ENCODE measurements around the gene AJAP1.

AJAP1 gene

DNA sequence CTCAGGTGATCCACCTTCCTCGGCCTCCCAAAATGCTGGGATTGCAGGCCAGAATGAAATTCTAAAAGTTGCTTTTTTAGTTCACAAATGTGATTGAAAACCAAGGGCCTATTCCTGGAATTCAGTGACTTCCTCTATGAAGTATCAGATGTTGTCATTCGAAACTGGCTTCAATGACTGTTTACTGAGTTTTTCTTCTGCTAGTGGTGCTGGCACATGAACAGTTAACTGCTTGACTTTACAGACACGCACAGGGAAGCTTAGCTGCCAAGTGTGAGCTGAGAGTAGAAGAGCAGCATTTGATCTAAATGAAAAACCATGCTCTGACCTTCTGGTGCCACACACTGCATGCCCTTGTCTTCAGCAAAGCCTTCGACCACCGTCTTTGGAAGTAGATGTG, 32.8 kb upstream of the AJAP1 start:
- no peaks in the 10 kb centered on the region for H3K4me1 ChIP-seq (ENCODE audit: insufficient read depth, low read length)
- no peaks in the 10 kb centered on the region for H3K27me3 ChIP-seq (ENCODE audit: insufficient read depth, low read length)

DNA sequence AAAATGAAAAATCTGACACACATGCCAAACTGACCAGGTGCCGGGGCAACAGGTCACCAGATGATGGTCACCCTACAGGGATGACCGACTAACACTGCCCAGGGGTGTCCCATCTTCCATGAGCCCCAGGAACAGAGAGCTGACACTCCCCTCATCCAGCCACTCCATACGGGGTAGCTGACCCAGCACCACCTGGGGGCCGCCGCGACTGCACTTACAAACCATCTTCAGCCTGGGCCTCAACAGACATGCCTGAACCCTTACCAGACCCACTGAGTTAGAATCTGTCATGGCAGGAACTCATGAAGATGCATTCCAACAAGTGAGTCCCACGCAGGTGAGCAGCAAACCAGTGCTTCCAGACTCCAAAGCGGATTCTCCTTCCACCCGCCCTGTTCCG, 31.6 kb upstream of the AJAP1 start:
- no peaks in the 10 kb centered on the region for H3K36me3 ChIP-seq (ENCODE audit: insufficient read depth, low read length)
- no peaks in the 10 kb centered on the region for H3K9me3 ChIP-seq (ENCODE audit: low read length)
- H3K4me3 ChIP-seq (ENCODE audit: low read length): no peak overlapping the region
- H3K27me3 ChIP-seq (ENCODE audit: insufficient read depth, low read length): no peaks in the 10 kb centered on the region
- H2AFZ ChIP-seq (ENCODE audit: low read depth, low read length): no peak overlapping the region
- H3K4me1 ChIP-seq (ENCODE audit: insufficient read depth, low read length): no peaks in the 10 kb centered on the region

More for the DNA sequence above, 32.8 kb upstream of the AJAP1 start:
- H3K4me3 ChIP-seq (ENCODE audit: low read length): no peak overlapping the region
- H2AFZ ChIP-seq (ENCODE audit: low read depth, low read length): no peak overlapping the region
- H3K9me3 ChIP-seq (ENCODE audit: low read length): no peaks in the 10 kb centered on the region
- no peaks in the 10 kb centered on the region for H3K36me3 ChIP-seq (ENCODE audit: insufficient read depth, low read length)

DNA sequence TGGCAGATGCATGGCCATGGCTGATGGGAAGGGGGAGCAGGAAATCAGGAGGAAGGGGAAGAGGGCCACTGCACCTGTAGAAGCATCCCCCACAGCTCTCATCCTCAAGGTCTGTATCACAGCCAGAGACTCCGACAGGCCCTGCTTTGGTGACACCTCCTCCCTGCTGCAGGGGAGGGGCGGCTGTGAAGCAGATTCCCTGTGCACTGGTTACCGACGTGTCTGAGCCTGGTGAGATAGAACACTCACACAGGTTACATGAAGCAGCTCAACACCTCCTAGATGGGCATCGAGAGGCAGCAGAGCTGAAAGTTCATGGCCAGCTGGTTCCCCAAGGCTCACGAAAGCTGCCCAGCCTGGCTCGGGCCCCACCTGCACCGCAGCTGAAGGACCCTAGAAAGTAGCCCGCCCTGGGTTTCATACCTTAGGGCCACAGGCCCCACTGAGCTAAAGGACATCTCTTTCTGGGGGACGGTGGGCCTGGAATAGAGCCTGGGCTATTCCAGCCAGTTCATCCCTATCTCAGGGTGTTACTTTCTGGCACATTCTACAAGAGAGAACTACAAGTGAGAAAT, 30.2 kb upstream of the AJAP1 start:
- Histone ChIP-seq H3K36me3 (ENCODE audit: insufficient read depth, low read length) (no peaks in the 10 kb centered on the region), H3K27me3 (ENCODE audit: insufficient read depth, low read length) (no peaks in the 10 kb centered on the region), H3K9me3 (ENCODE audit: low read length) (no peaks in the 10 kb centered on the region), H3K4me3 (ENCODE audit: low read length) (no peak overlapping the region), H3K4me1 (ENCODE audit: insufficient read depth, low read length) (no peaks in the 10 kb centered on the region), H2AFZ (ENCODE audit: low read depth, low read length) (no peak overlapping the region)

DNA sequence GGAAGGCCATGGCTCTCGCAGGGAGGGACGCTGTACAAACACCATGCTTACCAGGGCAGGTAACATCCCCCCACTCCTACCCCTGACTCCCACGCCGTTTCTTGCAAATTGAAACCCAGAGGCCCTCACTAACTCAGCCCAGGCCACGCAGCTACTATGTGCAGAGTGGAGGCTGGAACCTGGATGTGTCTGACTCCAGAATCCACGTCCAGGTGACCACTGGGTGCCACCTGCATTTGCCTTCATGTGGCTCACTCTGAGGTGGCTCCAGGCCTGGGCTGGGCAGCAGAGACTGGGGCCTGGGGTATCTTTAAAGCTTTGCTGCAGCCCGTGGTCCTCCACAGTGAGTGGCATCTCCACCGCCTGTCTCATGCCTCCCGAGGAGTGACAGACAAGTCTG, 29.6 kb upstream of the AJAP1 start:
- no peaks in the 10 kb centered on the region for H3K4me1 ChIP-seq (ENCODE audit: insufficient read depth, low read length)
- no peaks in the 10 kb centered on the region for H3K36me3 ChIP-seq (ENCODE audit: insufficient read depth, low read length)
- no peaks in the 10 kb centered on the region for H3K9me3 ChIP-seq (ENCODE audit: low read length)
- H3K27me3 ChIP-seq (ENCODE audit: insufficient read depth, low read length): no peaks in the 10 kb centered on the region
- H2AFZ ChIP-seq (ENCODE audit: low read depth, low read length): no peak overlapping the region
- H3K4me3 ChIP-seq (ENCODE audit: low read length): no peak overlapping the region

DNA sequence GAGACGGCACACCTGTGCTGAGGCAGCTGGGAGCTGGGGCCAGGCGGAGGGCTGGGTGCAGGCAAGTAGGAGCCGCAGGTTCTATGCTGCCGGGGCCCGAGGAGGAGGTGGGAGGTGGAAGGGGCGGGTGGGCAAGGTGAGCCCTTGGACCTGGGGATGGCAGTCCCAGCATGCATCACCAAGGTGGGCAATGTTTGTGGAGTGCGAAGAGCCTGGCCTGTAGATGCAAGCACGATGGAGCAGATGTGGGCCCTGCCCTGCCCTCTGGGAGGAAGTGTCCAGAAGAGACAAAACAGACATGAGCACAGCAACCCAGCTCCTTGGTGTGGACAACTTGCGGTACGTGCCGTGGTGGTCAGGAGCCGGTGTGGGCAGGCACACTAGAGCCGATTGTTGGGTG, 28.3 kb upstream of the AJAP1 start:
- H3K9me3 ChIP-seq (ENCODE audit: low read length): no peaks in the 10 kb centered on the region
- no peak overlapping the region for H3K4me3 ChIP-seq (ENCODE audit: low read length)
- H2AFZ ChIP-seq (ENCODE audit: low read depth, low read length): no peak overlapping the region

DNA sequence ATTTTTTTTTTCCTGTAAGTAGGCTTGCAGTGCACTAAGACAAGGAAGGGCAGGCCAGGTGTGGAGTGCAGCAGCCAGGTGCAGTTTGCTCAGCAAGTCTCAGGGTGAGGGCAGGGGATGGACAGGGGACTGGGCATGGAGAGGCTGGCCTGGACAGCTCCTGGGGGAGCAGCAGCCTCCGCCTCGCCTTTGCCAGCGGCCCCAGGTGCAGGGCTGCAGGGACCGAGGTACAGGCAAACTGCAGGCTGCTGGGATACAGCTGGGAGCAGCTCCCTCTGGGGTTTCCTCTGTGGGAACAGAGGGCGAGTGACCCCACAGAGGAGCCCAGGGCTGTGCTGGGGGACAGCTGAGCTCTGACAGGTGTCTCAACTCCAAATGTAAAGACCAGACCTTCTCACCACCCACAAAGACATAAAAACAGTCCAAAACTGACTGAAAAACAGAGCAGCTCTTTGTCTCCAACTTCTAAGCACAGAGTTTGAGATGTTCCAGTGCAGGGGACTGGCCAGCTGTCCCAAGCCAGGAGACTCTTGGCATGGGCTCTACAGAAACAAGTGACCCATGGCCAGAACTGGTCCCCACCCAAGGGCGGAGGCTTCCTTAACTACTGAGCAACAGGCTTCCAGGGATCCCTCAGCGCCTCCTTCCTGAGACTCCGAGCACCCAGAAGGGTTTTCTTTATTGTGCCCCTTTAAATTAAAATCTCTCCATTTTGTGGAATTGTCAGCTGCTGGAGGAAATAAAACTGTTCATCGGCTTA, 27.7 kb upstream of the AJAP1 start:
- H3K4me3 ChIP-seq (ENCODE audit: low read length): no peak overlapping the region
- H3K36me3 ChIP-seq (ENCODE audit: insufficient read depth, low read length): no peaks in the 10 kb centered on the region
- no peak overlapping the region for H2AFZ ChIP-seq (ENCODE audit: low read depth, low read length)
- no peaks in the 10 kb centered on the region for H3K27me3 ChIP-seq (ENCODE audit: insufficient read depth, low read length)
- H3K4me1 ChIP-seq (ENCODE audit: insufficient read depth, low read length): no peaks in the 10 kb centered on the region
- no peaks in the 10 kb centered on the region for H3K9me3 ChIP-seq (ENCODE audit: low read length)

More for the DNA sequence above, 28.3 kb upstream of the AJAP1 start:
- no peaks in the 10 kb centered on the region for H3K36me3 ChIP-seq (ENCODE audit: insufficient read depth, low read length)
- no peaks in the 10 kb centered on the region for H3K27me3 ChIP-seq (ENCODE audit: insufficient read depth, low read length)
- no peaks in the 10 kb centered on the region for H3K4me1 ChIP-seq (ENCODE audit: insufficient read depth, low read length)

DNA sequence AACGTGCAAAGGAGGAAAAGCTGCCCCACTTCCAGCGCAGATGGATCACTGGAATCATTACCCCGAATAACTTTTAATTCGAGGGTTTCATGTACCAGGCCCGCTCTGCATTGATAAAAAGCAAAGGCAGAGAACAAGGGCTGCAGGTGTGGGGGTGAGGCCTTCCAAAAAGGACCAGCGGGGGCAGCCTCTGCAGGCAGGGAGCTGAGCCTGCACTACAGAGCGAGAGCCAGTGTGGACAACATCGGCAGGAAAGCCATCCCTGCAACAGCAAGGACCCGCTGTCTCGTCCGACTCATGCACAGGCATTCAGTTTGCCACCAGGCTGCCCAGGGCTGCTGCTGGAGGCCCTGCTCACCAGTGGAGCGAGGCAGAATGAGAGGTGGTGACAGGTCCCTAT, 27.1 kb upstream of the AJAP1 start:
- H3K4me1 ChIP-seq (ENCODE audit: insufficient read depth, low read length): no peaks in the 10 kb centered on the region
- no peak overlapping the region for H3K4me3 ChIP-seq (ENCODE audit: low read length)
- H3K27me3 ChIP-seq (ENCODE audit: insufficient read depth, low read length): no peaks in the 10 kb centered on the region
- H2AFZ ChIP-seq (ENCODE audit: low read depth, low read length): no peak overlapping the region
- H3K36me3 ChIP-seq (ENCODE audit: insufficient read depth, low read length): no peaks in the 10 kb centered on the region
- H3K9me3 ChIP-seq (ENCODE audit: low read length): no peaks in the 10 kb centered on the region

DNA sequence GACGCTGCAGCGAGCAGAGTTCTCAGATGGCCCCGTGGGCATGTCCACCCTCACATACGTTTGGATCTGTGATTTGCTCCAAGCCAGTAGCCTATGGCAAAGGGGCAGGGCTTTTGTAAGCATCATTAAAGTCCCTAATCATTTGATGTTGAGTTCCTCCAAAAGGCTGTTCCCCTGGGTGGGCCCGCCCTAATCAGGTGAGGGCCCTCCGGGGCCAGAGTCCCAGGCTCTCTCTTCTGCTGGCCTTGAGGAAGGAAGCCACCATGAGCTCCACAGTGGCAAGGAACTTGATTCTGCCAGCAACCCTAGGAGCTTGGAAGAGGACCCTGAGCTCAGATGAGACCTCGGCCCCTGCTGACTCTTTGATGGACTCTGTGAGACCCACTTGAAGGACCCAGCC, 25.4 kb upstream of the AJAP1 start:
- H3K4me3 ChIP-seq (ENCODE audit: low read length): no peak overlapping the region
- H2AFZ ChIP-seq (ENCODE audit: low read depth, low read length): no peak overlapping the region
- H3K4me1 ChIP-seq (ENCODE audit: insufficient read depth, low read length): no peaks in the 10 kb centered on the region
- H3K27me3 ChIP-seq (ENCODE audit: insufficient read depth, low read length): no peaks in the 10 kb centered on the region
- H3K9me3 ChIP-seq (ENCODE audit: low read length): no peaks in the 10 kb centered on the region
- no peaks in the 10 kb centered on the region for H3K36me3 ChIP-seq (ENCODE audit: insufficient read depth, low read length)

DNA sequence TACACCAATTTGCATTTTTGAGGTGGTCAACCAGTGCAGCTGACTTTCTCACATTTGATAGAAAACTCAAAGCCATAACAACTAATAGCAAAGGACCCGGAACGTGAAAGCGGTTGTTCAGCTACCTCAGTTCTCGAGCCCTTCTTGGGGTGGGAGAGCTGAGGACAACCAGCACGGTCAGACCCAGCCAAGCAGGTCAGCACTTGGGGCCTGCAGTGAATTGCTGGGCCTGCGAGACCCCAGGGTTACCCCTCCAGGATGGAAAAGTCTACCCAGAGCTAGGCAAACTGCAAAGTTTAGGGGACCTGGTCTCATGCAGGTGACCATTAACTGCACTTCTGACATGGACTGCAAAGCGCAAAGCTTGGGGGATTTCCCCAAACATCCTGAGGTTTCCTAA, 23.8 kb upstream of the AJAP1 start:
- H3K36me3 ChIP-seq (ENCODE audit: insufficient read depth, low read length): no peaks in the 10 kb centered on the region
- H3K9me3 ChIP-seq (ENCODE audit: low read length): no peaks in the 10 kb centered on the region
- H2AFZ ChIP-seq (ENCODE audit: low read depth, low read length): no peak overlapping the region
- H3K4me1 ChIP-seq (ENCODE audit: insufficient read depth, low read length): no peaks in the 10 kb centered on the region
- no peak overlapping the region for H3K4me3 ChIP-seq (ENCODE audit: low read length)
- no peaks in the 10 kb centered on the region for H3K27me3 ChIP-seq (ENCODE audit: insufficient read depth, low read length)

DNA sequence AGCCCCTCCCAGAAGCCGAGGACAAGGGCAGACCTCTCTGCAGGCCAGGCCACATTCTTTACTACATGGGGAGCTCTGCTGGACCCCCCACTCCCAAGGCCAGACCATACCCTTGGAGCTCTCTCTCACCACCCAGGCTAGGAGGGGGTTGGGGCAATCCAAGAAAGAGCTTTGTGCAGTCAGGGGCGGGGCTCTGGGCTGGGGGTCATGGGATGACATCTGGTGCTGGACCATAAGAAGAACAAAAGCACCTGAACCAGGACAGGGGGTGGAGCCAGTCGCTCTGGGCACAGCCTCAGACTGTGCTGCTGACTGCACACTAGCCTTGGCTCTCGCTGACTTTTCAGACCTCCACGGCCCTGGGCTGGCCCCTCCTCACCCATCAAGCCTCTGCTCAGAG, 23.1 kb upstream of the AJAP1 start:
- Histone ChIP-seq H3K27me3 (ENCODE audit: insufficient read depth, low read length) (peaks cover 4% of the 10 kb centered on the region), H3K36me3 (ENCODE audit: insufficient read depth, low read length) (no peaks in the 10 kb centered on the region), H2AFZ (ENCODE audit: low read depth, low read length) (no peak overlapping the region), H3K4me1 (ENCODE audit: insufficient read depth, low read length) (no peaks in the 10 kb centered on the region), H3K9me3 (ENCODE audit: low read length) (no peaks in the 10 kb centered on the region), H3K4me3 (ENCODE audit: low read length) (no peak overlapping the region)

DNA sequence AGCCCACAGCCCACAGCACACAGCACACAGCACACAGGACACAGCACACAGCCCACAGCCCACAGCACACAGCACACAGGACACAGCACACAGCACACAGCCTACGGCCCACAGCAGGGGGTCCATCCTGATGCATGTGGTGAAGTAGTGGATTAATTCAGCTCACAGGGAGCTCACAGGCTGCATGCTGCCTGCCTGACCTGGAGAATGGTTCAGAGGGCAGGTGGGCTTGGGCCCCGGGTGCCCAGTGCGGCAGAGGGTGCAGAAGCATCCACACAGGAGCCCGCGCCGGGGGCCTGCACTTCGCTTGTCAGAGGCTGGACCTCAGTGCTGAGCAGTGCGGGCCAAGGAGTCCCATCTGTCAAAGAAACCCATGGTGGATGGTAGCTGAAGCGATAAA, 21.1 kb upstream of the AJAP1 start:
- H3K4me3 ChIP-seq (ENCODE audit: low read length): no peak overlapping the region
- no peaks in the 10 kb centered on the region for H3K9me3 ChIP-seq (ENCODE audit: low read length)
- H3K4me1 ChIP-seq (ENCODE audit: insufficient read depth, low read length): no peaks in the 10 kb centered on the region
- H3K27me3 ChIP-seq (ENCODE audit: insufficient read depth, low read length): peaks cover 9% of the 10 kb centered on the region
- no peaks in the 10 kb centered on the region for H3K36me3 ChIP-seq (ENCODE audit: insufficient read depth, low read length)
- no peak overlapping the region for H2AFZ ChIP-seq (ENCODE audit: low read depth, low read length)

DNA sequence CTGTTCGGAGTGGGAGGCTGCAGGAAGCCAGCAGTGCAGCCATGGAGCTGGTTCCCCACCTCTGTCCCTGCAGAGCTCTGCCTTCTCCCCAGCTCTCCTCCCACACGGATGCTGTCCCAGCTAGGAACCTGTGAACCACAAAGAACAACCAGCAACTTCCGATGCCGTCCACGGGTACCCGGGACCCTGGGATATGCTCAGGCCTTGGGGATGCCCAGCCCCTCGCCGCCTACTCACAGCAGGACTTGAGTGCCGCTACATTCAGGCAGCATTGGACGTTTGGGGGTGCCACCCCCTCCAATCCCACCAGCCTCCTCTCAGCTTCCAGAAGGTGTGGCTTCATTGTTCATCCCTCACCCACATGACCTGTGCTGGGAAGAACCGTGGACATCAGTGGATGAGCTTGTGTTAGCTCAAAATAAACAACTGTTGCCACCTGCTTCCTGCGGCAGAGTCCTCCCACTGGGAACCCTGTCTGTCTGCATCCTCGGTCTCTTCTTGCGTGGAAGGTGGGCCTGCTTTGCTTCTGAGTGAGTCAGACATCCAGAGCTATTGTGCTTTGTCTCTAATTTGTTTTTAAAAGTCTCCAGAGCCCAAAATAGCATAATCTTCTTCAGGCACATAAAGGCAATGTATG, 20.1 kb upstream of the AJAP1 start:
- H2AFZ ChIP-seq (ENCODE audit: low read depth, low read length): no peak overlapping the region
- H3K9me3 ChIP-seq (ENCODE audit: low read length): no peaks in the 10 kb centered on the region
- H3K27me3 ChIP-seq (ENCODE audit: insufficient read depth, low read length): peaks cover 12% of the 10 kb centered on the region
- H3K4me3 ChIP-seq (ENCODE audit: low read length): no peak overlapping the region
- no peaks in the 10 kb centered on the region for H3K36me3 ChIP-seq (ENCODE audit: insufficient read depth, low read length)
- no peaks in the 10 kb centered on the region for H3K4me1 ChIP-seq (ENCODE audit: insufficient read depth, low read length)

DNA sequence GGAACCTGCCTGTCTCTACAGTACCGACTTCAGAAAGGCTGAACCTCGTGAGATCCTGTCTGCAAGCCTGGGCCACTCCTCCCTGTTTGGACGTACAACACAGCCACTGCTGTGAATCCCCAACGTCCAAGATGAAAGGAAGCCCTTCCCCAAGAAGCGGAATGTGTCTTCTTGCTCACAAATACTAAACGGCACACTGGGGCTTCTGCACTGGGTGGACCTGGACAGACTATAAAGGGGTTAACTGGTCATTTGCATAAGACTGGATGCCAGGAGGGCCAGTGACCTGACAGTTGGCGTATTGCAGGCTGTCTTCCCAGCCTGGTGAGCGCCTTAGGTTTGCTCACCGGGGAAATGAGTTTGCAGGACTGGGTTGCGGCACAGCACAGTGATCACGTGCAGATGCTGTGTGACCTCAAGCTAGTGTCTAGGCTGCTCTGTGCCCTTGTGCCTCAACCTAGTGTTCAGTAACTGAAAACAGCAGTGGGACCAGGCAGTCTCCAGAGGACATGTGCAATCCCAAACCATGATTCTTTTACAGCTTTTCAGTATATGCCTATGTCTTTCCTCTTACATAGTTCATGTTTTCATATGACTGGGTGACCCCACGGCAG, 19.5 kb upstream of the AJAP1 start:
- Histone ChIP-seq H3K4me3 (ENCODE audit: low read length) (no peak overlapping the region), H3K36me3 (ENCODE audit: insufficient read depth, low read length) (no peaks in the 10 kb centered on the region), H2AFZ (ENCODE audit: low read depth, low read length) (no peak overlapping the region), H3K4me1 (ENCODE audit: insufficient read depth, low read length) (no peaks in the 10 kb centered on the region), H3K9me3 (ENCODE audit: low read length) (no peaks in the 10 kb centered on the region), H3K27me3 (ENCODE audit: insufficient read depth, low read length) (peaks cover 12% of the 10 kb centered on the region)

Data from neuron (in vitro differentiated cells).